Activated T-helper 1 cell treated with anti-CD3 and anti-CD28 coated beads, Interleukin-12 subunit alpha, Interleukin-12 subunit beta, Interleukin-2, Interleukin-4 antibody, amounts not matched to agents 30 ng/mL and 10 ng/mL and 1 ng/mL, durations not matched to agents 14 hours and 24 hours and 36 hours (primary cell): ENCODE measurements around the gene WDR48. TPM values are rescaled to one million over a fixed set of nuclear protein-coding genes. Genes with fewer than 3 reads are reported as not detected.

Source experiments
- DNase-seq: peaks from one replicate; pipeline ENCODE4 v3.0.0; 2021; ENCODE audit warnings: low spot score
- H3K27ac Mint-ChIP-seq: one replicate; pipeline ENCODE4 v1.8.0; 2021; ENCODE audit warnings: mild to moderate bottlenecking, mixed read lengths
- H3K27me3 Mint-ChIP-seq: one replicate; pipeline ENCODE4 v1.8.0; 2022; ENCODE audit warnings: mild to moderate bottlenecking, moderate library complexity, mixed read lengths; ENCODE audit not compliant: insufficient read depth
- H3K36me3 Mint-ChIP-seq: one replicate; pipeline ENCODE4 v1.8.0; 2021; ENCODE audit warnings: low read depth, mixed read lengths
- H3K4me1 Mint-ChIP-seq: one replicate; pipeline ENCODE4 v1.8.0; 2021; ENCODE audit warnings: low read depth, mixed read lengths
- H3K4me3 Mint-ChIP-seq: one replicate; pipeline ENCODE4 v1.8.0; 2021; ENCODE audit warnings: mild to moderate bottlenecking, moderate library complexity, mixed read lengths
- H3K9me3 Mint-ChIP-seq: one replicate; pipeline ENCODE4 v1.8.0; 2021; ENCODE audit warnings: mixed read lengths
- intact Hi-C: fragments of 100-400 bp; cut with micrococcal nuclease; formaldehyde crosslinking; loops from one replicate; pipeline ENCODE4 v1.15.1; 2024
- total RNA-seq: library from RNA; stranded (reverse); gene quantifications from 2 replicates; pipeline ENCODE4 v1.2.3, GENCODE V29; 2022

WDR48 gene
- total RNA-seq: 40.6 and 41.5 TPM in 2 replicates

GRCh38 chr3:39051649-39052561 is at the start of gene WDR48, which contains the start of gene SCN11A:
Gene WDR48 (plus strand): TSS chr3:39052016. CDS start chr3:39052026, 10 bp downstream.
Gene SCN11A (minus strand): TSS chr3:39051944. CDS start chr3:38950362, 101,582 bp downstream.
- intact Hi-C loops: loop anchor here (1.0 to 5.0 kb wide), 6 partner anchors 57 to 915 kb away; partner anchors contain the start of genes ACAA1, MYD88 and RPSA
- Mint-ChIP-seq H3K4me3 (peak within 1 kb of the TSS; percentile 93), H3K4me1 (peaks cover 30% of the 10 kb centered on the region), H3K27me3 (no peaks in the 10 kb centered on the region), H3K9me3 (no peaks in the 10 kb centered on the region), H3K27ac (peak within 1 kb of the TSS; percentile 95), H3K36me3 (no peaks in the 10 kb centered on the region)
- DNase-seq: peak; percentile 91

- Mint-ChIP-seq H3K9me3 (no peaks in the 10 kb centered on the region), H3K4me3 (no peak overlapping the region), H3K36me3 (no peaks in the 10 kb centered on the region), H3K27me3 (peaks cover 24% of the 10 kb centered on the region), H3K27ac (no peak overlapping the region), H3K4me1 (no peaks in the 10 kb centered on the region)
- intact Hi-C loops: no loop called here
- no peak for DNase-seq
Observed at GRCh38 chr3:39005295-39005694, 46.5 kb upstream of the WDR48 start.

DNA sequence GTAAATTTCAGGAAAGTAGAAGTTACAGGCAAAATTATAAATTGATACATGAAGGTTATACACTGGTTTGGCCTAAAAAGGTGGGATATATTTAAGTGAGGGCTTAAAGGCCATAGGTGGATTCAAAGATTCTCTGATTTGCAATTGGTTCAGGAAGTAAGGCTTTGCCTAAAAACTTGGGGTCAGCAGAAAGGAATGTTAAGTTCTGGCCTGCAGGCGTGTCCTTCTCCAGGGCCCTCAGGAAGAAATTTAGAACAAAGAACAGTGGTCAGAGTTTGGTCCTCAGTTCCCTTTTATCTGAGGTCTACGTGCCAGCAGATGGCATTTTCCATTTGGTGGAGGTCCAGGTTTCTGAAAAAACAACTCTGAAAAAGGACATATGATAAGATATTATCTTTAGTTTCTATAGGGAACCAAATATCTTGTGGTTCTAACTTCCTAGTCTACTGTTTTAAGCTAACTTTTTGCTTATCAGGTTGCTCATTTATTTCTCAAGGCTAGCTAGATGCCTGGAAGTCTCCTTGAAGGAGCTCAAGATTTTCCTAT is 40.6 kb upstream of the WDR48 start:
- H3K4me3 Mint-ChIP-seq: no peak overlapping the region
- no peaks in the 10 kb centered on the region for H3K36me3 Mint-ChIP-seq
- peaks cover 16% of the 10 kb centered on the region for H3K27me3 Mint-ChIP-seq
- intact Hi-C loops: no loop called here
- DNase-seq: no peak
- H3K9me3 Mint-ChIP-seq: no peaks in the 10 kb centered on the region
- H3K27ac Mint-ChIP-seq: no peak overlapping the region
- no peaks in the 10 kb centered on the region for H3K4me1 Mint-ChIP-seq

DNA sequence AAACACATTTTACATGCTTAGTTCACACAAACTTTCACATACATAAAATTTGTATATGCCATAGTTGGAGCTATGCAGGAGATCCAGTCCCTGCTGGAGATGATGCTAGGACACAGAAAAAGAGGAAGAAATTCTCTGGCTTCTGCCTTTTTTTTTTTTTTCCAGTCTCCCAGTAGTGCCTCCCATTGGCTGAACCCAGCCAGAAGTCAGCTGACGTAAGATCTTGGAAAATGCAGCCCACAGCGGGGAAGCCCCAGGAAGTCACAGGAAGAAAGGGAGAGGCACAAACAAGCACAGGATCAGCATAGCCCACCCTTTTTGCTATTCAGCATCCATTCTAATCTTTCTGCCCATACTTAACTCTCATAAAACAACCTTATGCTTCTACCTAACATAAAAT is 38.5 kb upstream of the WDR48 start:
- Mint-ChIP-seq H3K36me3 (no peaks in the 10 kb centered on the region), H3K4me1 (no peaks in the 10 kb centered on the region), H3K9me3 (no peaks in the 10 kb centered on the region), H3K27ac (no peak overlapping the region), H3K4me3 (no peak overlapping the region), H3K27me3 (peaks cover 8% of the 10 kb centered on the region)
- intact Hi-C loops: no loop called here
- DNase-seq: no peak

DNA sequence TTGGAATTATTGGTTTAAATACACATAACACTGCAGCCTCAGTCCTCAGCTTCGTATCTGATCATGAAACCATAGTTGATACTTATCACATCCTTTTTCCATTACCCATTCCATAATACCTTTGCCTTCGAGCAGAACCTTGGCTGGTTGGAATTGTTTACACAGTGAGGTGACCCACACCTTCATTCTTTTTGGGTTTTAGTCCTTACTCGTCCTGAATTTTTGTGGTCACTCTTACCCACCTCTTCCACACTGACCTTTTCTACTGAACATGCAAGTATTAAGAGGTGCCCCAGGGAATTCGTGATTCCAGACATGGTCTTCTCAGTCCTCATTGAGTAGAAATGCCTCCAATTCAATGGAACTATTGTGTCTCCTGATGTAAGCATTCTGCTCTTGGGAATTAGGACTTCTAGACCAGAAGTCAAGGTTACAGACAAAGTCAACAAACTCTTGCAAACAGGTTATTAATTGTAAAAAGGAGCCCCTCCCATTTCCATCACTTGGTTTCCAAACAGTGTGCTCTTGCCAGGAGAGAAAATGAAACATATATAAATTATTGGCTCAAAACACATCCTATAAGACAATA is 37.8 kb upstream of the WDR48 start:
- Mint-ChIP-seq H3K27ac (no peak overlapping the region), H3K4me1 (peaks cover under 1% of the 10 kb centered on the region), H3K27me3 (peaks cover 8% of the 10 kb centered on the region), H3K9me3 (no peaks in the 10 kb centered on the region), H3K36me3 (no peaks in the 10 kb centered on the region), H3K4me3 (no peak overlapping the region)
- no peak for DNase-seq
- intact Hi-C loops: no loop called here

GRCh38 chr3:39015418-39015817 is 36.4 kb upstream of the WDR48 start:
- no peak overlapping the region for H3K4me3 Mint-ChIP-seq
- H3K4me1 Mint-ChIP-seq: peaks cover 5% of the 10 kb centered on the region
- H3K27ac Mint-ChIP-seq: no peak overlapping the region
- H3K27me3 Mint-ChIP-seq: peaks cover 8% of the 10 kb centered on the region
- intact Hi-C loops: no loop called here
- H3K36me3 Mint-ChIP-seq: no peaks in the 10 kb centered on the region
- H3K9me3 Mint-ChIP-seq: no peaks in the 10 kb centered on the region
- no peak for DNase-seq

GRCh38 chr3:39019299-39019698 is 32.5 kb upstream of the WDR48 start:
- intact Hi-C loops: no loop called here
- H3K27ac Mint-ChIP-seq: no peak overlapping the region

GRCh38 chr3:39021029-39021428 is 30.8 kb upstream of the WDR48 start:
- Mint-ChIP-seq H3K27ac (no peak overlapping the region), H3K9me3 (no peaks in the 10 kb centered on the region), H3K36me3 (no peaks in the 10 kb centered on the region), H3K27me3 (peaks cover 7% of the 10 kb centered on the region), H3K4me3 (no peak overlapping the region), H3K4me1 (peaks cover 5% of the 10 kb centered on the region)
- intact Hi-C loops: no loop called here
- DNase-seq: no peak

More at GRCh38 chr3:39019299-39019698, 32.5 kb upstream of the WDR48 start:
- H3K27me3 Mint-ChIP-seq: peaks cover 7% of the 10 kb centered on the region
- H3K4me3 Mint-ChIP-seq: no peak overlapping the region
- H3K9me3 Mint-ChIP-seq: no peaks in the 10 kb centered on the region
- H3K4me1 Mint-ChIP-seq: peaks cover 5% of the 10 kb centered on the region
- DNase-seq: no peak
- H3K36me3 Mint-ChIP-seq: no peaks in the 10 kb centered on the region

- H3K4me1 Mint-ChIP-seq: peaks cover 5% of the 10 kb centered on the region
- no peak overlapping the region for H3K27ac Mint-ChIP-seq
- no peak overlapping the region for H3K4me3 Mint-ChIP-seq
- intact Hi-C loops: no loop called here
- H3K9me3 Mint-ChIP-seq: no peaks in the 10 kb centered on the region
- DNase-seq: no peak
- no peaks in the 10 kb centered on the region for H3K36me3 Mint-ChIP-seq
- H3K27me3 Mint-ChIP-seq: peaks cover 7% of the 10 kb centered on the region
Observed at GRCh38 chr3:39021465-39022285, 30.1 kb upstream of the WDR48 start.

- Mint-ChIP-seq H3K27ac (no peak overlapping the region), H3K27me3 (peaks cover 7% of the 10 kb centered on the region), H3K36me3 (no peaks in the 10 kb centered on the region), H3K9me3 (no peaks in the 10 kb centered on the region), H3K4me1 (peaks cover 5% of the 10 kb centered on the region), H3K4me3 (no peak overlapping the region)
- no peak for DNase-seq
- intact Hi-C loops: no loop called here
Observed at GRCh38 chr3:39022286-39022630, 29.6 kb upstream of the WDR48 start.

- Mint-ChIP-seq H3K27ac (no peak overlapping the region), H3K27me3 (peaks cover 15% of the 10 kb centered on the region), H3K4me1 (peaks cover under 1% of the 10 kb centered on the region), H3K9me3 (no peaks in the 10 kb centered on the region), H3K36me3 (no peaks in the 10 kb centered on the region), H3K4me3 (no peak overlapping the region)
- no peak for DNase-seq
- intact Hi-C loops: no loop called here
Observed at GRCh38 chr3:39024497-39024896, 27.3 kb upstream of the WDR48 start.

DNA sequence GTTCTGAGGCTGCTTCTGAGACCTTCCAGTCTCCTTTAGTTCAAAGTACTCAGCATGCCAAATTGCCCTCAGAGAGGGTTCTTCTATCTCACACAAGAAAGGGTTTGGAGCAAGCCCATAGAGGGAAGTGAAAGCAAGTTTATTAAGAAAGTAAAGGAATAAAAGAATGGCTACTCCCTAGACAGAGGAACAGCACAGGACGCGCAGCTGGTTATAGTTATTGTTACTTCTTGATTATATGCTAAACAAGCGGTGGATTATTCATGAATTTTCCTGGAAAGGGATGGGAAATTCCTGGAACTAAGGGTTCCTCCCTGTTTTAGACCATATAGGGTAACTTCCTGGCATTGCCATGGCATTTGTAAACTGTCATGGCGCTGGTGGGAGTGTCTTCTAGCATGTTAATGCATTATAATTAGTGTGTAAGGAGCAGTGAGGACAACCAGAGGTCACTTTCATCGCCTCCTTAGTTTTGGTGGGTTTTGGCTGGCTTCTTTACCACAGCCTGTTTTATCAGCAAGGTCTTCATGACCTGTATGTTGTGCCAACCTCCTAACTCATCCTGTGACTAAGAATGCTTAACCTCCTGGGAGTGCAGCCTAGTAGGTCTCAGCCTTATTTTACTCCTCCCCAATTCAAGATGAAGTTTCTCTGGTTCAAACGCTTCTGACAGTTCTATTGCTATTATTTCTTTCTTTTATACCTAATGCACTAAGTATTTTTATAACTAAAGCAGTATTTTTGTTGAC is 26.4 kb upstream of the WDR48 start:
- no peaks in the 10 kb centered on the region for H3K36me3 Mint-ChIP-seq
- no peaks in the 10 kb centered on the region for H3K9me3 Mint-ChIP-seq
- H3K4me3 Mint-ChIP-seq: no peak overlapping the region
- no peak for DNase-seq
- H3K27me3 Mint-ChIP-seq: peaks cover 15% of the 10 kb centered on the region
- H3K4me1 Mint-ChIP-seq: no peaks in the 10 kb centered on the region
- intact Hi-C loops: no loop called here
- no peak overlapping the region for H3K27ac Mint-ChIP-seq
